HG02798 (cell line): ENCODE results near the gene GSTP1.

ENCODE experiments used
- ATAC-seq: cut with Tn5 transposase; IDR thresholded peaks from one replicate; pipeline ENCODE4 v1.9.1; 2021; ENCODE audit warnings: mild to moderate bottlenecking; ENCODE audit not compliant: unreplicated experiment, poor library complexity

The GSTP1 gene

DNA sequence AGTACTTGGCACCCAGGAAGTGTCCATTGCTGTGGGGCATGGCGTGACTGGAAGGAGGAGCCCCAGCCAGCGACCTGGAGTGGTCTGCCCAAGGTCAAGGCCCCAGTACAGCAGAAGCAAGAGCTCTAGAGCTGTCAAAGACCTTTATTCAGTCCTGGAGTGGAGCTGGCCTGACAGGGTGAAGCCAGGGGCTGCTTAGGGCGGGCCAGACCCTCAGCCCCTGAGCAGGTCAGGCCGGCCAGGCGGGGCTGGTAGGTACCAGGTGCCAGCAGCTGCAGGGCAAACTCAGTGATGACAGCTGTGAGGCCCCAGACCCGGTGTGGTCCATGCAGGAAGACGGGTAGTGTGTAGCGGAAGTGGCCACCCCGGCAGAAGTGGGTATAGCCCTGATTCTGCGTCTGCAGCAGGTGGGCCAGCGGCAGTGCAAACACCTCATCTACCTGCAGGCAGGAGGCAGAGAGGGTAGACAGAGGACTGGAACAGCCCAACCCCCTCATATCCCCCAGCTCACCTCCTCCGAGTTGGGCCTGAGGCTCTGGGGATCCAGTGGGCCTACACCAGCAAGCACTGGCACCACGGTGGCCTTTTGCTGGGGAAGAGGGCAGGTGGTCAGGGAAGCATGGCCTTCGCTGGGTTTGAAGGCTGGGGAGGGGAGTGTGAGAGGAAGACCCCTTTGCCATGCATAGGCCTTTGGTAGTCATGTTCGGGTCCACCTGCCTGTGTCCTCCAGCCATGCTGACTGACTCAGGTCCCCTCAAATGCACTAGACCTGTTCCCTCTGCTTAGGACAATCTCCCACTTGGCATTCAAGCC lies 44.4 kb downstream of the GSTP1 start:
- ATAC-seq, result no peak

DNA sequence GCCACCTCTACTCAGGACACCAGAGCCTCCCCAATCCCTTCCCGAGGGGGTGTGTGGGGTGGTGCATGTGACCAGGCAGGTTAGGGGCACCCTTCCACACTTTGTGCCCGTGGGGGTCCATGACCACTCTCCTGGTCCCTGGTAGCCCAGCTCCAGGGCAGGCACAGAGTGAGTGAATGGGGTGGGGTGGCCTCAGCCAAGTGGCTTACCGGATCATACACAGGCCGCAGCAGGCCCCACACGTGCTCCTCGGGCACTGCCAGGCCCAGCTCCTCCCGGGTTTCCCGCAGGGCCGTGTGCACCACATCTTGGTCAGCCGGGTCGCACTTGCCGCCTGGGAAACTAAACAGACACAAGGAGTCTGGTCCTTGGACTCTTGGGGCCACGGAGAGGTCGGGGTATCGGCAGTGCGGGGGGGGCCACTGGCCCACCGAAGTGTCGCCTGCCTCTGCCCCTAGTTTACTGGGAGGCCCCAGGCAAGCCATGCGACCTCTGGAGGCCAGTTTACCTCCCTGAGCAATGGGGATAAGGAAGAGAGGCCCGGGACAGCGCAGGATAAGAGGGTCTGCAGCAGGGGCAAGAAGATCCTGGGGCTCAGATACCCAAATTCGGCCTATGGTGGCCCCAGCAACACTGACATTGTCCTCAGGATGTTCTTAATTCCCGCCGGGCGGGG lies 45.2 kb downstream of the GSTP1 start:
- no peak for ATAC-seq

DNA sequence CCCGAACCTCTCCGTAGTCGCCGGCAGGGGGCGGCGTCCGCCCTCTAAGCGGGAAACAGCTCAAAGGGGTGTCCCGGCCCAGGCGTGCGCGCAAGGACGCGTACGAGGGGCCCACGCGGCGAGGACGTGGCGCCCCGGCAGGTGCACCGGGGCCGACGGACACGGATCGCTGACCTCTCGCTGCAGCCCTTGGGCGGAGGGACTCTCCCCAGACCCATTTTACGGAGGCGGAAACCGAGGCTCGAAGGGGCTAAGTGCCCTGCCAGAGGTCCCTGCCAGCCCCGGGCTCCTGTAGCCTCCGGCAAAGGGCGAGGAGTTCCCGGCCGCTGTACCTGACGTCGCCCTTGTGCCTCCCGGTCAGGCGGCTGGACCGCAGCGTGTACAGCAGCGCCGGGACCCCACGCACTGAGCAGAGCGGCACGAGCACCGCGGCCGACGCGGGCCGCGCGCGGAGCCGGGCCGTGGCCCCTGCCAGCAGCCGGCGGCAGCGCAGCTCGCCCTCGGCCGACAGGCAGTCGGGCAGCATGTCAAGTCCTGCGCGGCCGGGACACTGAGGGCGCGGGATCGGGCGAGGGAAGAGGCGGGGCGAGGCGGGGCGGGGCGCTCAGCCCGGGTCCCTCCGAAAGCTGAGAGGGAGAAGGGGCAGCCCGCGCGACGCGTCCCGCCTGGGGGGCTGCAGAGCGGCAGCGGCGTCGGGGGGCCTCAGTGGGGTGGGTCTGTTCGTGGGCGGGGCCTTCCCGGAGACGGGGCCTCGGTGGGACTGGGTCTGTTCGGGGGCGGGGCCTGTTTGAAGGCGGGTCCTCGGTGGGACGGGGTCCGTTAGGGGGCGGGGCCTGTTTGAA lies 46.0 kb downstream of the GSTP1 start, which contains the start of gene NUDT8:
Gene NUDT8, minus strand, starts transcription at position 552 of the 842 bp plus-strand sequence. Its CDS starts 26 bp downstream, at position 526.
- peak; percentile 47 for ATAC-seq

DNA sequence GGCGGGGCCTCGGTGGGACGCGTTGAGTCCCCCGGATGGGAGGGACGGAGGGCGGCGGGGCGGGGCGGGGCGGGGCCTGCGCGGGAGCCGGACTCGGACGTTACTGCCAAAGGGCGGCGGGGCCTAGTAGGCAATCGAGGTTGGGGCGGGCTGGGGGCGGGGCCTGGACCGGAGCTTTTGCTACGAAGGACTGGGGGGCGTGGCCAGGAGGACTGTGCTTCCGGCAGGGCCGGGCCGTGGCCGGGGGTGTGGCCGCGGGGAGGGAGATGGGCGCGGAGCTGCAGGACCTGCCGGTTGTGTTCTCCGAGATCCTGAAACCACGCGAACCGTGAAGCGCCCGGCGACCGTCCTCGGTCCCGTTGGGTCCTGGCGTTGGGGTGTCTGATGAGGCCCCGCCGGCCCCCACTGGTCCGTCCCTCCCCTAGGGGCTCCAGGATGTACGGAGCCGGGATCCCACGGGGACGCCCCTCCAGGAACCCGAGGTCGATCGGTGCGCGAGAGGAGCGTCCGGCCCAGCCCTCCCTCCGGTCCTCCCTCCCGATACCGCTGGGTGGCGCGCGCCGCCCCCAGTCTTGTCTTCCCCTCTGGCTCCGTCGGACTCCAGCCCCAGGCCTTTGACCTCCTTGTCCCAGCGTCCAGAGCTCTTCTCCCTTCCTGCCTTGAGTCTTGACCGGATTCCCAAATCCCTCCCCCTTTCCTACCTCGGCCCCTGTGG lies 46.8 kb downstream of the GSTP1 start:
- ATAC-seq, result peak; percentile 82

DNA sequence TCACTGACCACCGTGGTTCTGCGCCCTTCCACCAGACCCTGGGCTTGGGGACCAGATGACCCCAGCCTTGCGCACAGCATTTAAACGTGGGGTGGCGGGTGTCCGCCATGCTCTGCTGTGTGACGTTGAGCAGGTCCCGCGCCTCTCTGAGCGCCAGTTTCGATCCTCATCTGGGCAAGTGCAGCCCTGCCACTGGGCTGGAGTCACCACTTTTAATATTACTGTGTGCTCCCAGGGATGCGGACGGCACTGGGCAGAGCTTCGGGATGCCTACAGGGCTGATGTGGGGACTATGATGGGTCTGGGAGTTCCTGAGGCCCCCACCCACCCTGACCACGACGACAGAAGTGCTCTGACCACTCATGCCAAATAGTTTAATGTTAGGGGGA lies 47.3 kb downstream of the GSTP1 start:
- no peak for ATAC-seq

DNA sequence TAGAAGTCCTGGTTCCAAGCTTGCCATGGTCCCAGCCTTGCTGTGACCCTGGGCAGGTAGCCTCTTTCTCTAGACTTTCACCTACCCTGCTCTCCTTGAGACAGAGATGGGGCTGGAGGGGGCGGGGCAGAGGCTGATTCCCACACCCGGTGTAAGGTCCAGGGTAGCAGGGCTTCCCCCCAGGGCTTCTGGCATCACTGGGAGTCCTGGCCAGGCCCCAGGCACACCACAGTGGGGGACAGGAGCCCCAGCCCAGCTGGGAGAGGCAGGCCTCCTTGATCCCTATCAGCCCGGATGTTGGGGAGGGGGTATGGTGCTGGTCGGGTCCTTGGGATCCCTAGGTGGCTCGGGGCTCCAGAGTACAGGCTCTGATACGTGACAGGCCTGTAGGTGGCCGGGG lies 47.8 kb downstream of the GSTP1 start:
- ATAC-seq, result no peak

DNA sequence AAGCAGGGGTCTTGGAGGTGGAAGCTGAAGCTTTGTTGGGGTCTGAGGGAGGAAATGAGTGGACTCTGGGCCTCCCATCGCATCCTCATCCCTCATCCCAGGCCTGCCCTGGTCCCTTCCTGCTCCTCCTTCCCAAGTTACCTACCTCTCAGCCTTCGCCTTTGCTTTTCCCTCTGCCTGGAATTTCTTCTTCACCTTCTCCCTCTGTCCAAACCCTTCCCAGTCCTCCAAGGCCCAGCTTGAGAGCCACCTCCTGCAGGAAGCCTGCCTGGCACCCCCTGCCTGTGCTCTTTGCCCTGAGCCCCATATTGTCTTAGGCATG lies 48.2 kb downstream of the GSTP1 start:
- no peak for ATAC-seq

DNA sequence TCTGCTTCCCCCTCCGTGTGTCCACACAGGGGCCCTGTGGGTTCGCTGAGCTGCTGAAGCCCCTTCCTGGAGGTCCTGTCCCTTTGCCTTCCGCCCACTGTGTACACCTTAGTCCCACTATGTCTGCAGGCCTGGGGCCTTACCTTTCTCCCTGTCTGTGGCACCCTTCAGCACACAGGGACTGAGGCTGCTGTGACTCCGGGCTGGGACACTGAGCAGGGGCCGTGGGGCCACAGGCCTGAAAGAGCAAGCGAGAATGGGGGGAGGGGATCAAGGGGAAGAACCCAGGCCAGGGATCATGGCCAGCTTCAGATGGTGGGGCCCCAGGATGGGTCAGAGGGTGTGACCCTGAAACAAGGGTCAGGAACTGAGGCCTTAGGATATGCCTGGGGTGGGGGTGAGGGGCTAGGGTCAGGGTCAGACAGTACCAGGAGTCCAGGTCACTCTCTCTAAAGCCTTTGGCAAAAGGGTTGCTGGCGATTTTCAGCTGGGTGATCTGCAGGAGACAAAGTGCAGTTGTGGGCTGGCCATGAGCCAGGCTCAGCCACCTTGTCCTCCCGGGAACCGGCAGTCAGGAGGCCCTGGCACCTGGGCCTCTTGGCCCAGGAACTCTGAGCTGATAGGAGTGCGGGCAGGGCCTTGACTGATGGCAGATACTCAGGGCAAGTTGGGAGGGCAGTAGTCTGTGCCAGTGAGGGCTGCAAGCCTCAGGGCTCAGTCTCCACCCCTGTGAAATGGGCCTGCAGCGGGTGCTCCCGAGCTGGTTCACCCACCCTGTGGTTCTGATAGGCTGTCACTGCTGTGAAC lies 48.8 kb downstream of the GSTP1 start:
- ATAC-seq, result no peak

DNA sequence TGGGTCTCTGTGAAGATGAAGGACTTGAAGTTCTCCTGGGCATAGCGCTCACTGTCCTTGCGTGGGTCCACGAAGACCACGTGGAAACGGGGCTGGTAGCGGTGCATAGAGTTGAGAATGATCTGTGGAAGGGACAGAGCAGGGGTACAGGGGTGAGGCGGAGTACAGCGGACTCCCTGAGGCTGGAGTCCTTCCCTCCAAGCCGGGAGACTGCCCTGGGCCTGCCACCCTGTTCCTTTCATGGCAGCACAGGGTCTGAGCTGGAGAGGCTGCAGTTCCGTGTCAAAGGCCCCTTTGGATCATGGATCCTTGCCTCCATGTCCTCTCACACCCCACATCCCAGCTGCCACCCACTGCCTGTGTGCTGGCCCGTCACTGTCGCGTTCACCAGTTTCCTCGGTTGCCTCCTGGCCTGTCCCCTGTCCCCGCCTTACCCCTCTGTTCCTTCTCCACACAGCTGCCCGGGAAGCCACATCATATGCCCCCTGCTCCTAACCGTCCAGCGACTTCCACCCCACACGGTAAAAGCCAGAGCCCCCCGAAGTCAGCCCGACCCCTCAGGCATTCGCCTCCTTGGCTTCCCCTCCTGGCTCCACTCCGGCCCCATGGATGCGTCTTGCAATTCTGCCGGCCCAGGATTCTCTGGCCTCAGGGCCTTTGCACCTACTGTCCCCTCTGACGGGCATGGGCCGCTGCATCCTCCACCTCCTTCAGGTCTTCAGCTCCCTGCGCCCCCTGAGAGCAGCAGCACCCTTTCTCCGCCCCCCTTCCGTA lies 49.6 kb downstream of the GSTP1 start:
- no peak for ATAC-seq

DNA sequence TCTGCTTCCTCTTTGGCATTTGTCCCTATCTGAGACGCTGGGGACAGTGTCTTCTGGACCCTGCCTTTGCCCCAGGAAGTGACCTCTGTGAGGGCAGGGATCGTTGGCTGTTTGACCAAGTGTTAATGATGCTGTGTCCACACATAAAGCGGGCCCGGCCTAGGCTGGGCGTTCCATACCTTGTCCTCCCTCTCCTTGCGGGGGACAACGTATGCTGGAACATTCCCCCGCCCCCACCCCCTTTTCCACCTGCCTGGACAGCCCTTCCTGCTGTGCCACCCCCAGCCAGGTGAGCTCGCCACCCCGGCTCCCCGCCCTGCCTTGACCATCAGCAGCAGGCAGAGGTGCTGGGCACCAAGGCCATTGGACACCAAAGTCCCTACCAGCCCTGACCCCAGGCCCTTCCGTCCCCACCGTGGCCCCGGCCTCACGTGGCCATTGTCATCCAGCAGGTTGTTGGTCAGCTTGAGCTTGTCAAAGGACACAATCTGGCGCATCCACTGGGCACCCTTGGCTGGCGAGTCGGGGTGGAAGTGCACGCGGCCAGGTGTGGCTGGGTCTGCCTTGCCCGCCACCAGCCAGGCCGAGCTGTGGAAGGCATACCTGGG lies 50.2 kb downstream of the GSTP1 start:
- ATAC-seq, result no peak

DNA sequence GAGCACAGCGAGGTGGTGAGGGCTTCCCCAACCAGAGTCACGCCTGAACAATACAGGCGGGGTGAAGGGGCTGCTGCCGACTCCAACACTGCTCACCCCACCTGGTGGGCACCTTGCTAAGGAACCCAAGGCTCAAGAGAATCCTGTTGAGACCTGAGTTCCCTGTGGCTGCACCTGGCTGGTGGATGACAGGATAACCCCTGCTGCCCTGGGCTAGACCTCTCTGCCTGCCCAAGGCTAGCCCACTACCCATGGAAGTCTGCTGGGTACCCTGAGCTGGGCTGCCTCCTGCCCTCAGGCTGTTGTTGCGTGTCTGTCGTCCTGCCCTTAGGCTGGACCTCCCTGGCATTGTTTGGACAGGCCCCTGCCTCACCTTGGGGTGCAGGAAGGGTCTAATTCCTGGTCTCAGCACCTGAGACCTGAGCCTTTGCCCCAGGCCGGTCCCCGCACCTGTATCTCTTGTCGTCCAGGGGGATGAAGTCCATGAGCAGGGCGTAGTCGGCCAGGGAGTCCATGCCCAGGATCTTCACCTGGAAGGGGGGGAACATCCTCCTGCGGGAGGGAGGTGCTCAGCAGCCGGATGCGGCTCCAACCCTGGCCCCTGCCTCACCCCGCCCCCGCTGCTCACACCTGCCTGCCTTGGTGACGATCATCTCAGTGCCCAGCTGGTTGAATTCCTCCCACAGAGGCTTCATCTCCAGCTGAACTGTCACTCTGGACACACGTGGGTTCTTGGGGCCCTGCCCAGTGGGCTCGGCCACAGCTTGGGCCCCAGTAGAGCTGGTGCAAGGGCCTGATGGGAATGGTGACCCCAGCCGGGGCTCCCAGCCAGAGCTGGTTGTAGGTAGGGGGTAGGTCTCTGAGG lies 51.0 kb downstream of the GSTP1 start:
- ATAC-seq, result no peak

DNA sequence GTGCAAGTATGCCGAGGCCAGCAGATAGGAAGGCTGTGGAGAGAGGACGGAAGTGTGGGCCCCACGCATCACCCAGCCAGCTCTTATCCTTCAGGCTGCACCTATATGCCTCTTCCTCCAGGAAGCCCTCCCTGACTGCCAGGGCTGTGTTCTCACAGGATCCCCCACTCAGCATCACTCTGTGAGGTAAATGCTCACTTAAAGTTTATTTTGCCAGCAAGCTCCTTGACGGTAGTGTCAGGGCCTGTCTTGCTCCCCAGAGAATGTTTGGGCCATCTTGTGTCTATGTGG lies 51.6 kb downstream of the GSTP1 start:
- no peak for ATAC-seq
